ENCODE data around the gene DIRAS3.
"Not testable (repeated sequence)": the region's sequence is repeated elsewhere in the genome, so short reads cannot be mapped to it uniquely, and the experiment has no call there.

Gene DIRAS3

GRCh38 chr1:68010090-68010489, 40.3 kb downstream of the DIRAS3 start:
- H3K27ac ChIP-seq = no peak overlapping the region
- peak; percentile 44 for TF ChIP-seq CTCF (conservative IDR thresholded peaks at IDR 0.05)
- no peak for TF ChIP-seq ZFX (IDR thresholded peaks at IDR 0.05)

GRCh38 chr1:68003626-68004025, 46.8 kb downstream of the DIRAS3 start:
- H3K27ac ChIP-seq = not testable (repeated sequence)

- TF ChIP-seq CTCF (conservative IDR thresholded peaks at IDR 0.05) = no peak
- no peak overlapping the region for H3K27ac ChIP-seq
Observed at GRCh38 chr1:68000191-68000590, 50.2 kb downstream of the DIRAS3 start.

- no peak for TF ChIP-seq ZFX (IDR thresholded peaks at IDR 0.05)
- TF ChIP-seq CTCF (conservative IDR thresholded peaks at IDR 0.05) = no peak
- no peak overlapping the region for H3K27ac ChIP-seq
Observed at GRCh38 chr1:67997746-67998145, 52.7 kb downstream of the DIRAS3 start.
